ENCODE measurements around the gene IQCK.
"Not testable (repeated sequence)": the region's sequence is repeated elsewhere in the genome, so short reads cannot be mapped to it uniquely, and the experiment has no call there.

IQCK gene

DNA sequence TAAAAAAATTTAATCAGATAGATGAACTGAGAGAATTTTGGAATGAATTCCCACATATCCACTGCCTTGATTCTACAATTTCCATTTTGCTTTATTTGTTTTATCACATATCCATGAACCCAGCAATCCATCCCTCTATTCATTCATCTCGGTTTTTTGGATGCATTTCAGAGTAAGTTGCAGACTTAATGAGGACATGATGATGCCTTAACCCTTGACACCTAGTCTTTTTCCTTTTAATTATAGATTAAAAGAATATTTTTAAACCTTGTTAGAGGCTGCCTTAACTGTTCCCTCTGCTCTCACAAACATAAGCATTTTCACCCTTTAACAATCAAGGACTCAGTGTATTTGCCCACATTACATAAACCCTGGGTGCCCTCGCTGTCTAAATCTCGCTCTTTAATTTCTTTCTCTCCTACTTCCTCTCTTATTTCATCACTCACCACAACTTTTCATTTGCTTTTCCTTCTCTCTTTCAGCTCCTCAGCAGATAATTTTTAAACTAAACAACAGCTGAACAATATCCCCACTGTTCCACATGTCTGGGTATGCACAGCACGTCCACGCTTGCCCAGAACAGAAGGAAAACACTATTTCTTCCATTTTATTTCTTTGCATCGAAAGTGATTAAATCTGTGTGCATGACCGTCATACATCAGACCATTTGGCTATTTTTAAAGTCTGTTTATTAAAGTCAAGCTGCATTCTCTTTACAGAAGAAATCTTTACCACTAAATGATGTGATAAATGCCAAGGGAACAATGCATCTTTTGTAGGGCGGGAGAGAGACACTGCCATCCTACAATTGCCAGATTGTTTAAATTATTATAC, 39.9 kb downstream of the IQCK start:
- no peak for DNase-seq (ENCODE audit: low spot score)

- DNase-seq (ENCODE audit: low spot score): no peak
These were observed 42.4 kb downstream of the IQCK start for GRCh38 chr16:19760356-19761060.

- no peak for DNase-seq (ENCODE audit: low spot score)
These were observed 47.9 kb downstream of the IQCK start for GRCh38 chr16:19765860-19766553.

GRCh38 chr16:19766554-19766884, 48.4 kb downstream of the IQCK start:
- no peak for DNase-seq (ENCODE audit: low spot score)

DNA sequence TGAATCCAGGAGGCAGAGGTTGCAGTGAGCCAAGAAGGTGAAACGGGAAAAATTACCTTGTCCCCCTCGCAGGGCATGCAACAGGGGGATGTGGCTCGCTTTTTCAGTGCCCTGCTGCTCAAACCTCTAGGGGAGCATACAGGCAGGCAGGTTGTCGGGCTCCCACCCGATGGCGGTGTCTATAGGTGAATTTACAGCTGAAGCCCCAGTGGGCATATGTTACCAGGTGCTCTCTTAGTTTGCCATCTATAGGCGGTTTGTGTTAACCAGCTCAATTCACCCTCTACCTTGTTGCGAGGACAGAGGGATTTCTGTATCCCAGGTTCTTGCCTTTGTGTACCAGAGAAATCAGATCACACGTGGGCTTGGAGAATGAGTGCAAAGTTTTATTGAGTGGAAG, 48.9 kb downstream of the IQCK start:
- DNase-seq (ENCODE audit: low spot score): no peak

DNA sequence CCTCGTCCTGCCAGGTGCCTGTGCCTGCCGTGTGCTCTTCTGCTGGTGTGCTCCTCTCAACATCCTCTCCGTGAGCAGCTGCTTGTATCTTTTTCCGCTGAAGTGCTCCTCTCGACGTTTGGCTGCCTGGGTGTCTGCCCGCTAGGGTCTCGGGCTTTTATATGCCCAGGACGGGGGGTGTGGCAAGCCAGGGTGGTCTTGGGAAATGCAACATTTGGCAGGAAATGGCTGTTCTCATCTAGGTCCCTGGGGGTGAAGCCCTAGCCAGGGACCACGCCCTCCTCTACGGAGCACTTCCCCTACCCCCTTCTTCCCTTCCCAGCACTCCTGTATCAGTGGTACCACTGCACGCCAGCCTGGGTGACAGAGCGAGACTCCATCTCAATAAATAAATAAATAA, 49.4 kb downstream of the IQCK start:
- DNase-seq (ENCODE audit: low spot score): no peak

DNA sequence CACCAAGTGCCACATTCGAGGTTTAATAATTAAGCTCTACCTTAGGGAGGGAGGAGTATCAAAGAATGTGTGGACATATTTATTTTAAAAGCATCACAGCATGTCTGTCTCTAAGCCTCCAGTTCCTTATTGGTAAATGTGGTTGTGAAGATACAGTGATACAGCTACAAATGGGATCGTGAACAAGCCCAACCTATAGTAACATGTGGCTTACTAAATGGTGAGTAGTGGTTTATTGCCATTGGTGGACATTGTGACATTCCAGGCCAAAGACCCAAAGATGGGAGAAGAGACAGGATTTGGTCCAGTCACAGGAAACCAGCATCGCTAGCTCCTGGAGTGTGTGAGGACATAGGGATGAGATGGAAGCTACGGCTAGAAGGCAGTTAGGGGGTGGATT, 51.2 kb downstream of the IQCK start:
- no peak for DNase-seq (ENCODE audit: low spot score)

DNA sequence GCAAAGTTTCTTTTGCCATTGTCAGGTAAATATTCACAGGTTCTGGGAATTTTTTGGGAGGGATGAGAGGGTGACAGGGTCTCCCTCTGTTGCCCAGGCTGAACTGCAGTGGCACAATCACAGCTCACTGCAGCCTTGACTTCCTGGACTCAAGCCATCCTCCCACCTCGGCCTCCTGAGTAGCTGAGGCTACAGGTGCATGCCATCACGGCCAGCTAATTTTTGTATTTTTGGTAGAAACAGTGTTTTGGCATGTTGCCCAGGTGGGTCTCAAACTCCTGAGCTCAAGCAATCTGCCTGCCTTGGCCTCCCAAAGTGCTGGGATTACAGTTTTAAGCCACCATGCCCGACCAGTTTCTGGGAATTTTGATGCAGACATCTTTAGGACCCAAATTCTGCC, 53.0 kb downstream of the IQCK start:
- no peak for DNase-seq (ENCODE audit: low spot score)

DNA sequence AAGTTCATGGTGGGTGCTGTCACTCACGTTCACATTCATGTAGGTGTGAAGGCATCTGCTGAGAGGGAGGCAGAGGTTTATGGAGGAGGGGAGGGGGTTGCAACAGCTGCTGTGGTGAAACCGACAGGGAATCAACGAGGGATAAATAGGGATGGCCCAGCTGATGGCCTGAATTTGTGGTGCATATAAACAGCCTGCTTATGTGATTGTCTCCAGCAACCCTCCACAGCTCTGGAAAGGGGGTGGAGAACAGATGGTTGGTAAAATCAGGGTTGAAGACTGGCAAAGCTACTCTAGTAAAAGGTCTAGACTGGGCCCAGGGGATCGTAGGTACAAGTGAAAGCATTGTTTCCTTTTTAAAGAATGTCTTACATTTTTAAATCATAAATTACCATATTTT, 53.7 kb downstream of the IQCK start:
- no peak for DNase-seq (ENCODE audit: low spot score)

GRCh38 chr16:19774024-19774423, 56.0 kb downstream of the IQCK start:
- no peak for DNase-seq (ENCODE audit: low spot score)

- DNase-seq (ENCODE audit: low spot score): no peak
These were observed 58.1 kb downstream of the IQCK start for GRCh38 chr16:19776147-19776546.

DNA sequence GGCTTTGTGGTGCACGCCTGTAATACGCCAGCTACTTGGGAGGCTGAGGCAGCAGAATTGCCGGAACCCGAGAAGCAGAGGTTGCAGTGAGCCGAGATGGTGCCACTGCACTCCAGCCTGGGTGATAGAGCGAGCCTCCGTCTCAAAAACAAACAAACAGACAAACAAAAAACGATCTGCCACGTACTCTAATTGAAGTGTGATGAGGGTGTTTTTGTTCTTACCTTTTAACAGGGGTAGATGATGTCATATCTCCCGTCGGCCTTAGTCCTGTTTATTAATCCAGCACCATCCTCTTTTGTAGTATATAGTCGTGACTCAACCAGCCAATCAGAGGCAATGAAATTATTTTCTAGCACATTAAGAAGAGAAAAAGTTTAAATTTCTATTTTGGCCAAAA, 58.5 kb downstream of the IQCK start:
- DNase-seq (ENCODE audit: low spot score): no peak

DNA sequence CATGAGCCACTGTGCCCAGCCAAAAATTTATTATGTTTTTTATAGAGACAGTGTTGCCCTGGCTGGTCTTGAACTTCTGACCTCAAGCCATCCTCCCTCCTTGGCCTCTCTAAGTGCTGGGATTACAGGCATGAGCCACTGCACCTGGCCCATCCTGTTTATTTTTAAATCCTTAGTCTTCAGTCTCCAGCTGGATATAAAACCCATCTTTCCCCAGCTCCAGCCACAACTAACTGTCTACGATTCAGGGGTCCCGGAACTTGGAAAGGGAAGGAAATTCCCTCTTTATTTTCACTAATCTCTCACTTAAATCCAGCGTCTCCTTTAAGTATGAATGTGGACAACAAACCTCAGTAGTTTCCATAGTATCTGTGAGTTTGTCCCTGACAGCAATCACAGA, 62.2 kb downstream of the IQCK start:
- no peak for DNase-seq (ENCODE audit: low spot score)

GRCh38 chr16:19781226-19781625, 63.2 kb downstream of the IQCK start:
- no peak for DNase-seq (ENCODE audit: low spot score)

DNA sequence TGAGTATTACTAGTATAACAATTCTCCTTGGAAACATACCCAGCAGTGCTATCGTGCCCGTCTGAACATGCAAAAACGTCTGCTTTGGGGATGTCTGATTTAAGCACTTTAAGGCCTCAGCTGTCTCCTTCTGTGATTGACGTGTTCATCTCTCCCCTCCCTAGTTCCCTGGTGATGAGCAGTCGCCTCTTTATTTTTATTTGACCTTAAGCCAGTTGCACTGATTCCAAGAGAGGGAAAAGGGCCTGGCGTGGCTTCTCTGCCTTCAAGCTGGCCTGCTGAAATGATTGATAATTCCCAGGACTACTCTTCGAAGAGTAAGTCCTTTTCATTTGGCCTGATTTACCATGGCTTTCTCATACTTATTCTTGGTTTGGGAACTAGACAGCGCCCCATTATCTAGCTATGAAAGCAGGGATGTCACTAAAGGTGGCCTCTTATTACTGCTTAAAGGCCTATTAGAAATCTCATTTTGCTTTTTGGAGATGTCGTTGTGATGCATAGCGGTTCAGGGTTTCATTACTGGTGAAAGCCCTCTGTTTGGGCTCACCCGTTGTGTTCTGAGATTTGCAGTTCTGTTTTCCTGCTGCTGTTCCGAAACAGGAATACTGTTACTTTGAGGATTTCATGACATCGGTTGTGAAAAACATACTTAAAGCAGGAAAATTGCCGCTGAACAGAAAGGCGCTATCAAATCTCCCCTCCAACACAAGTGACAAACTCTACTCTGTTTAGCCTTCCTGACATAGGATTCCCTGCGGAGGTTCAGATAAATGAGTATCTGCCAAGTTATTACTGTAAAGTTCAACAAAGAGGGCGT, 65.5 kb downstream of the IQCK start:
- no peak for DNase-seq (ENCODE audit: low spot score)

GRCh38 chr16:19784183-19784736, 66.2 kb downstream of the IQCK start:
- DNase-seq (ENCODE audit: low spot score): no peak

DNA sequence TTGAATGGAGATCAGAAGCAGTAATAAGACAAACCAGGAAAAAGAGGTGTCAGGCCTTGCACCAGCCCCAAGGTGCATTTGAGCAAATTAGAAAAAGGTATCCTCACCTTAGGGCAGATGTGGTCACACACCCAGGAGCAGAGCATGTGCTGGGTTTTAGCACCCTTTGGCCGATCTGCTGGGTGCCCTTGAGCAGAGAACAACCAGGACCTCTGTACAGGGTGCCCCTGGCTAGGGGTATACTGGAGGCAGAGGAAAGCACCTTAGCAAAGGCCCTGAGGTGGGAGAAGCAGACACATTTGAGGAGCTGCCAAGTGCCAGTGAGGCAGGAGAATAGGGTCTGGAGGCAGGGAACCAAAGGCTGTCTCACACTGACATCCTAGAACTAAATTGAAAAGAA, 67.0 kb downstream of the IQCK start:
- no peak for DNase-seq (ENCODE audit: low spot score)

DNA sequence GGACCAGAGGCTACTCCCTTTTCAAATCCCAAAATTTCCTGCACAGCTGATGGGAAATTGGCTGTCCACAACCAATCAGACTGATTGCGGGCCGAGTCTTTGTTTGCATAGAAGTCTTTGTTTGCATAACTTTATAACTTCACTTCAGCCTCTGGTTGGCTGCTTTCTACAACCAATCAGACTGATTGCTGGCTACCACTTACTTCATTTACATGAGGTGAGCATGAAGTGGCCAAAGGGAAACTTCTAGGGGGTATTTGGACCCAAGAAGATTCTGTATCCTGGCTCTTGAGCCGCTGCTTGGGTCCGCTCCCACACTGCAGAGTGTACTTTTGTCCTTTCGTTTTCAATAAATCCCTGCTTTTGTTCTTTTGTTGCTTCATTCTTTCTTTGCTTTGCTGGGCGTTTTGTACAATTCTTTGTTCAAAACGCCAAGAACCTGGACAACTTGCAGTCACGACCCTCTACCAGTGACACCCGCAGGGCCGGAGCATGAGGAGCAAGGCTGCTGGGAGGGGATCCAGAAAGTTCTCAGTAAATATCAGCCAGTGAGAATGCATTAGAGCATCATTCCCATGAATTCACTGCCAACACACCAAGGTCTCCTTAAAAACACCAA, 67.5 kb downstream of the IQCK start:
- no peak for DNase-seq (ENCODE audit: low spot score)

DNA sequence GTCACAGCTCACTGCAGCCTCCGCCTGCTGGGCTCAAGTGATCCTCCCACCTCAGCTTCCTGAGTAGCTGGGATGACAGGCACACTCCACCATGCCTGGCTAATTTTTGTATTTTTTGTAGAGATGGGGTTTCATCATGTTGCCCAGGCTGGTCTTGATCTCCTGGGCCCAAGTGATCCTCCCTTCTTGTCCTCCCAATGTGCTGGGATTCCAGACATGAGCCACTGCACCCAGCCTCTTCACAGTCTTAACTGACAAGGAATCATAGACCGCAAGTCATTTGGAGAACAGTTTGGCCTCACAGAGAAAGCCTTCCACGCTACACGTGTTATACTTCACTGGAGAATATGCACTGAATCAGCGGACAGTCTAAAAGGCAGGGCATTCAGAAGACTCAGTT, 83.3 kb downstream of the IQCK start:
- DNase-seq (ENCODE audit: low spot score): not testable (repeated sequence)

DNA sequence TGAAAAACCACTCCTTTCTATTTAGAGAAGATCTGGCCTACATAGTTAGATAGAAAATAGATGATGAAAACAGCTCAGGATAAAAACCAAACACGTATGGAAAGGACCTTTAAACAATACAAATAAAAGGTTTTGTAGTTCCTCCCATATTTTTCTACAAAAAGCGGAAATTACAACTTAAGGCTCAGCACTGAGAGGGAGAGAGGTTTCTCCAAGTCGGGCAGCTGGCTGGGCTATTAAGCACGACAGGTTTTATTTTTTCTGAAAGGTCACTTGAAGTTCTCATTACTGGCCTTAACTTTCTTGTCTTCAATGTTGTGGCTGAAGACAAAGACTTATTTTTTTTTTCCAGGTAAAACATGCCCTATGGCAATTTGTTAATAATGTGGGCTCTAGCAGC, 83.8 kb downstream of the IQCK start:
- not testable (repeated sequence) for DNase-seq (ENCODE audit: low spot score)

GRCh38 chr16:19802612-19803011, 84.5 kb downstream of the IQCK start:
- DNase-seq (ENCODE audit: low spot score): no peak
